ENCODE measurements around the gene EIF1.

Gene EIF1

DNA sequence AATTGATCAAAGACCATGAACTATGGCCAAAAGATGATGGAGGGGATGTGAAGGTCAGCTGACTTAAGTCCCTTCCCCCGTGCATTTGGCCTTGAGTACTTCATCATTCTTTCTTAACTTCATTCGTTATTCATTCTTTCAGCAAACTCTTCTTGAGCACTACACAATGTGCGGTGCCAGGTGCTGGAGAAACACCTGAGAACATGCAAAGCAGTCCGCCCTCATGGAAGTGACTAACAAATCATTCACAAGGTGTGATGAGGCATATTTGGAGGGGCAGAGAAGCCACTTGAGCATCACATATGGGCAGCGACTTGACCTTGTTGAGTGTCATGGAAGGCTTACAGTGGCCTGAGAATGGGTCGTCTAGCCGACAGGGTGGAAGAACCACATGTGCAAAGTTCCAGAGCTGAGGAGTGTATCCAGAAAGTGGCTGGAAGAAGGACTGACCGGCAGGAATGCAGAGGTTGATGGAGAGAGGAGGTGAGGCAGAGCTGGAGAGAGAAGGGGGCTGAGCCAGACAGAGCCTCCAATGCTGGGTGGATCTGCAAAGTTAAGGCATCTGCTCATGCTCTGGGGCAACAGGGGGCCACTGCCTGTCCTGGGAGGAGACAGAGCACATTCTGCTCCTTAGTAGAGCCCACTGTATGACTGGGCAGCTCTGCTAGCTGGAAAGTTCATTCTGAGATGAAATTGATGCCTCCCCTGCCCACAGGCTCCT lies 25.1 kb upstream of the EIF1 start:
- TF ChIP-seq, protein P1, sequence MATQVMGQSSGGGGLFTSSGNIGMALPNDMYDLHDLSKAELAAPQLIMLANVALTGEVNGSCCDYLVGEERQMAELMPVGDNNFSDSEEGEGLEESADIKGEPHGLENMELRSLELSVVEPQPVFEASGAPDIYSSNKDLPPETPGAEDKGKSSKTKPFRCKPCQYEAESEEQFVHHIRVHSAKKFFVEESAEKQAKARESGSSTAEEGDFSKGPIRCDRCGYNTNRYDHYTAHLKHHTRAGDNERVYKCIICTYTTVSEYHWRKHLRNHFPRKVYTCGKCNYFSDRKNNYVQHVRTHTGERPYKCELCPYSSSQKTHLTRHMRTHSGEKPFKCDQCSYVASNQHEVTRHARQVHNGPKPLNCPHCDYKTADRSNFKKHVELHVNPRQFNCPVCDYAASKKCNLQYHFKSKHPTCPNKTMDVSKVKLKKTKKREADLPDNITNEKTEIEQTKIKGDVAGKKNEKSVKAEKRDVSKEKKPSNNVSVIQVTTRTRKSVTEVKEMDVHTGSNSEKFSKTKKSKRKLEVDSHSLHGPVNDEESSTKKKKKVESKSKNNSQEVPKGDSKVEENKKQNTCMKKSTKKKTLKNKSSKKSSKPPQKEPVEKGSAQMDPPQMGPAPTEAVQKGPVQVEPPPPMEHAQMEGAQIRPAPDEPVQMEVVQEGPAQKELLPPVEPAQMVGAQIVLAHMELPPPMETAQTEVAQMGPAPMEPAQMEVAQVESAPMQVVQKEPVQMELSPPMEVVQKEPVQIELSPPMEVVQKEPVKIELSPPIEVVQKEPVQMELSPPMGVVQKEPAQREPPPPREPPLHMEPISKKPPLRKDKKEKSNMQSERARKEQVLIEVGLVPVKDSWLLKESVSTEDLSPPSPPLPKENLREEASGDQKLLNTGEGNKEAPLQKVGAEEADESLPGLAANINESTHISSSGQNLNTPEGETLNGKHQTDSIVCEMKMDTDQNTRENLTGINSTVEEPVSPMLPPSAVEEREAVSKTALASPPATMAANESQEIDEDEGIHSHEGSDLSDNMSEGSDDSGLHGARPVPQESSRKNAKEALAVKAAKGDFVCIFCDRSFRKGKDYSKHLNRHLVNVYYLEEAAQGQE (IDR thresholded peaks at IDR 0.05; ENCODE audit: low read depth) = no peak

DNA sequence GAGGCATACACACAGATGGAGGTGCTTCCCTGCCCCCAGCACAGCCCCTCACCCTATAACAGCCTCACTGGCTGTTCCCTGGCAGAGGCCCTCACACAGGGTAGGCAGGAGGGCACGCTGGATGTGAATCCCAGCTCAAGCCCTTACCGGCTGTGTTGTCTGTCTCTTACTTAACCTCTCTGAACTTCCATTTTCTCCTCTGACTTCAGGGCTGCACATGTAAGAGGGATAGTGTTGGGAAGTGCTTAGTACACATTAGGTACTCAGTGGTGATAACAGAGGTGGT lies 24.6 kb upstream of the EIF1 start:
- no peak for TF ChIP-seq TEAD4 (IDR thresholded peaks at IDR 0.05)
- TF ChIP-seq, protein P2, sequence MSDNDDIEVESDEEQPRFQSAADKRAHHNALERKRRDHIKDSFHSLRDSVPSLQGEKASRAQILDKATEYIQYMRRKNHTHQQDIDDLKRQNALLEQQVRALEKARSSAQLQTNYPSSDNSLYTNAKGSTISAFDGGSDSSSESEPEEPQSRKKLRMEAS (IDR thresholded peaks at IDR 0.05) = no peak
- TF ChIP-seq FOXM1 (IDR thresholded peaks at IDR 0.05; ENCODE audit: borderline replicate concordance, low read depth) = no peak
- no peak for TF ChIP-seq CEBPB (IDR thresholded peaks at IDR 0.05)
- TF ChIP-seq RAD21 (IDR thresholded peaks at IDR 0.05; ENCODE audit: low read depth) = no peak
- no peak for TF ChIP-seq TCF12 (IDR thresholded peaks at IDR 0.05; ENCODE audit: low read depth)
- no peak for TF ChIP-seq EP300 (IDR thresholded peaks at IDR 0.05; ENCODE audit: borderline replicate concordance)
- TF ChIP-seq ZBTB7A (IDR thresholded peaks at IDR 0.05; ENCODE audit: low read depth) = no peak
- TF ChIP-seq CREB1 (IDR thresholded peaks at IDR 0.05; ENCODE audit: low read depth) = no peak
- TF ChIP-seq, protein P3, sequence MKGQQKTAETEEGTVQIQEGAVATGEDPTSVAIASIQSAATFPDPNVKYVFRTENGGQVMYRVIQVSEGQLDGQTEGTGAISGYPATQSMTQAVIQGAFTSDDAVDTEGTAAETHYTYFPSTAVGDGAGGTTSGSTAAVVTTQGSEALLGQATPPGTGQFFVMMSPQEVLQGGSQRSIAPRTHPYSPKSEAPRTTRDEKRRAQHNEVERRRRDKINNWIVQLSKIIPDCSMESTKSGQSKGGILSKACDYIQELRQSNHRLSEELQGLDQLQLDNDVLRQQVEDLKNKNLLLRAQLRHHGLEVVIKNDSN (IDR thresholded peaks at IDR 0.05) = no peak
- TF ChIP-seq, protein P1 (IDR thresholded peaks at IDR 0.05; ENCODE audit: low read depth) = no peak
- TF ChIP-seq TAF1 (IDR thresholded peaks at IDR 0.05; ENCODE audit: low read depth) = no peak
- no peak for TF ChIP-seq EGR1 (IDR thresholded peaks at IDR 0.05)

DNA sequence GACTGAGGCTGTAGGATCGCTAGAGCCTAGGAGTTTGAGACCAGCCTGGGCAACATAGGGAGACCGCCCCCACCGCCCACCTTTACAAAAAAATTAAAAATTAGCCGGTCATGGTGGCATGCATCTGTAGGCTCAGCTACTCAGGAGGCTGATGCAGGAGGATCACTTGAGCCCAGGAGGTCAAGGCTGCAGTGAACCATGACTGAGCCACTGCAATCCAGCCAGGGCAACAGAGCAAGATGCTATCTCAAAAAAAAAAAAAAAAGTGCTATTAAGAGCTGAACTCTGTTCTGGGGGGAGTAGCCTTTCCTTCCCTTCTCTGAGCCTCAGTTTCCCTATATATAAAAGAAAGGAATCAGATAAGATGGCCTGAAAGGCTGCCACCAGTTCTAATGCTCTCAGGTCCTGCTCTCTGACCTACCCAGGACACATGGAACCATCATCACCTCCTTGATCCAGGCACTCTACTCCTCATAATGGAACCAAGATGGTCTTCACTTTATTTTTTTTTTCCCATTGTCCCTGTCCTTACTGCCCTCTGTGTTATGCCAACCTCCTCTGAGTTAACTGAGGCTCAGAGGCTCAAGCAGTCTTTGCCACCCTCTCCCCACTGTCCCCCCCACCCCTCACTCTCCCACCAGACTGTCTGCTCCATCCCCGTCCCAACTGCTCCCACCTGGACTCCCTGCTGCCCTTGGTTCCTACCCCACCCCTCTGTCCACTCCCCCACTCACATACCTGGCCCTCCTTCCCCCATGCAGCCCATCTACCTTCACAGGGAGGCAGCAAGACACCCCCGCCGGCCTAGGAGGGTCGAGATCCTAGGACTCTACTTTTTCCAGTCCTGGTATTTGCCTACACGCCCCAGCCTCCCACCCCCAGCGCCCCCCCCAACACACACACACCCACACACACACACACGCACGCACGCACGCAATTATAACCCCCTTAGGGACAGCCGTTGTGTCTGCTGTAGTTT lies 23.8 kb upstream of the EIF1 start:
- no peak for TF ChIP-seq FOXM1 (IDR thresholded peaks at IDR 0.05; ENCODE audit: borderline replicate concordance, low read depth)
- TF ChIP-seq, protein P3 (IDR thresholded peaks at IDR 0.05) = no peak
- TF ChIP-seq, protein P2 (IDR thresholded peaks at IDR 0.05) = no peak
- TF ChIP-seq CREB1 (IDR thresholded peaks at IDR 0.05; ENCODE audit: low read depth) = no peak
- TF ChIP-seq RAD21 (IDR thresholded peaks at IDR 0.05; ENCODE audit: low read depth) = no peak
- TF ChIP-seq EP300 (IDR thresholded peaks at IDR 0.05; ENCODE audit: borderline replicate concordance) = no peak
- TF ChIP-seq TCF12 (IDR thresholded peaks at IDR 0.05; ENCODE audit: low read depth) = no peak
- TF ChIP-seq, protein P1 (IDR thresholded peaks at IDR 0.05; ENCODE audit: low read depth) = no peak
- TF ChIP-seq TAF1 (IDR thresholded peaks at IDR 0.05; ENCODE audit: low read depth) = no peak
- no peak for TF ChIP-seq YY1 (IDR thresholded peaks at IDR 0.05; ENCODE audit: low read depth)
- TF ChIP-seq TEAD4 (IDR thresholded peaks at IDR 0.05) = no peak
- TF ChIP-seq NFIC (IDR thresholded peaks at IDR 0.05) = no peak
- no peak for TF ChIP-seq ZBTB7A (IDR thresholded peaks at IDR 0.05; ENCODE audit: low read depth)
- no peak for TF ChIP-seq CEBPB (IDR thresholded peaks at IDR 0.05)
- no peak for TF ChIP-seq EGR1 (IDR thresholded peaks at IDR 0.05)

Data from Ishikawa (cell line).